Cardiac muscle cell (in vitro differentiated cells and primary cell): ENCODE measurements around the gene PLAC1. TPM values are rescaled to one million over a fixed set of nuclear protein-coding genes. Genes with fewer than 3 reads are reported as not detected.

Experiments
- DNase-seq, 2 donors: peaks; one replicate each; pipeline versions ENCODE4 v3.0.0 to v3.0.0-alpha.2; 2010 to 2017; ENCODE audit warnings: low read depth in 1 of 2, low spot score in 1 of 2
- H3K27ac ChIP-seq: fragments of 200-600 bp; sonication (generic); 2 replicates; pipeline ENCODE4 v1.5.1; 2016
- H3K27me3 ChIP-seq: fragments of 200-600 bp; sonication (generic); 2 replicates; pipeline ENCODE4 v1.6.0; 2016; ENCODE audit warnings: control low read depth
- H3K36me3 ChIP-seq: fragments of 200-600 bp; sonication (generic); 2 replicates; pipeline ENCODE4 v1.5.1; 2016; ENCODE audit warnings: control low read depth
- H3K4me1 ChIP-seq: fragments of 200-600 bp; sonication (generic); 2 replicates; pipeline ENCODE4 v1.8.1; 2017; ENCODE audit warnings: low read depth, mild to moderate bottlenecking, mixed run types
- H3K4me3 ChIP-seq: fragments of 200-600 bp; sonication (generic); 2 replicates; pipeline ENCODE4 v1.5.1; 2016; ENCODE audit warnings: mild to moderate bottlenecking
- H3K9me3 ChIP-seq: fragments of 200-600 bp; sonication (generic); 2 replicates; pipeline ENCODE4 v1.5.1; 2017; ENCODE audit warnings: low read depth, mild to moderate bottlenecking, control low read depth
- polyA plus RNA-seq: library from polyadenylated mRNA; unstranded; fragments of >200 nt; fragmentation: Nextera tagmentation; extraction: Ambion mirVana; gene quantifications from 2 replicates; pipeline ENCODE4 v1.2.1, GENCODE V29; 2016
- total RNA-seq: library from RNA; depleted of rRNA; stranded (reverse); fragments of >200 nt; gene quantifications from 2 replicates; pipeline ENCODE4 v1.2.3, GENCODE V29; 2016
- TF ChIP-seq, protein P1 (sequence below): IDR thresholded peaks from 2 replicates; pipeline ENCODE4 v1.5.1; 2012; ENCODE audit warnings: low read depth, mild to moderate bottlenecking, low read length

Gene PLAC1
- total and polyA plus RNA-seq, 2 experiments from 2014 or later: 1.2 to 2.0 TPM

- Histone ChIP-seq H3K4me1 (peaks cover 30% of the 10 kb centered on the region), H3K27me3 (no peaks in the 10 kb centered on the region), H3K27ac (peak overlapping the region; percentile 61), H3K9me3 (no peaks in the 10 kb centered on the region), H3K36me3 (no peaks in the 10 kb centered on the region), H3K4me3 (no peak overlapping the region)
- TF ChIP-seq, protein P1, sequence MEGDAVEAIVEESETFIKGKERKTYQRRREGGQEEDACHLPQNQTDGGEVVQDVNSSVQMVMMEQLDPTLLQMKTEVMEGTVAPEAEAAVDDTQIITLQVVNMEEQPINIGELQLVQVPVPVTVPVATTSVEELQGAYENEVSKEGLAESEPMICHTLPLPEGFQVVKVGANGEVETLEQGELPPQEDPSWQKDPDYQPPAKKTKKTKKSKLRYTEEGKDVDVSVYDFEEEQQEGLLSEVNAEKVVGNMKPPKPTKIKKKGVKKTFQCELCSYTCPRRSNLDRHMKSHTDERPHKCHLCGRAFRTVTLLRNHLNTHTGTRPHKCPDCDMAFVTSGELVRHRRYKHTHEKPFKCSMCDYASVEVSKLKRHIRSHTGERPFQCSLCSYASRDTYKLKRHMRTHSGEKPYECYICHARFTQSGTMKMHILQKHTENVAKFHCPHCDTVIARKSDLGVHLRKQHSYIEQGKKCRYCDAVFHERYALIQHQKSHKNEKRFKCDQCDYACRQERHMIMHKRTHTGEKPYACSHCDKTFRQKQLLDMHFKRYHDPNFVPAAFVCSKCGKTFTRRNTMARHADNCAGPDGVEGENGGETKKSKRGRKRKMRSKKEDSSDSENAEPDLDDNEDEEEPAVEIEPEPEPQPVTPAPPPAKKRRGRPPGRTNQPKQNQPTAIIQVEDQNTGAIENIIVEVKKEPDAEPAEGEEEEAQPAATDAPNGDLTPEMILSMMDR: no peak
- DNase-seq: no peak
Observed at GRCh38 chrX:134570899-134571298, 87.4 kb downstream of the PLAC1 start.

- Histone ChIP-seq H3K27me3 (no peaks in the 10 kb centered on the region), H3K9me3 (no peaks in the 10 kb centered on the region), H3K4me3 (no peak overlapping the region), H3K4me1 (peaks cover 30% of the 10 kb centered on the region), H3K36me3 (no peaks in the 10 kb centered on the region), H3K27ac (peak overlapping the region; percentile 61)
- TF ChIP-seq, protein P1: no peak
- DNase-seq: peak in 1 of 2 donors; percentile 36
Observed at GRCh38 chrX:134570509-134570846, 87.8 kb downstream of the PLAC1 start.

DNA sequence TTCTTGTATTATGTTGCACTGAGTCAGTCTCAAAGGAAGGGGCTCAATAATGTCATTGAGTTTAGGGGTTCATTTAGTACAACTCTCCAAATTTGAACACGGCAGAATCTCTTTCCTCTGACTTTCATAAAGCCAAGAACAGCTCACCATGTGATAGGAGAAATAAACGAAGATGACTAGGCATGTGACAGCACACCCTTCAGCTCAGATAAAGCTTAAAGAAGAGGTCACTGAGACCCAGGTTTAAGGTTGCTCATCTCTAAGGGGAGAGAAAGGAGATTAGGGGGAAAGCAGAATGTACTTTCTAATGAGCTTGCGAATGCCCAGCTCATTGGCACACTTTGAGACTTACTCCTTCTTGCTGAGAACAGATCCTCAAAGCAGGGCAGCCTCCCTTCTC is 89.0 kb downstream of the PLAC1 start:
- H3K27me3 ChIP-seq: no peaks in the 10 kb centered on the region
- TF ChIP-seq, protein P1: no peak
- H3K36me3 ChIP-seq: no peaks in the 10 kb centered on the region
- no peak overlapping the region for H3K27ac ChIP-seq
- DNase-seq: no peak
- H3K9me3 ChIP-seq: no peaks in the 10 kb centered on the region
- no peak overlapping the region for H3K4me3 ChIP-seq
- peaks cover 30% of the 10 kb centered on the region for H3K4me1 ChIP-seq

DNA sequence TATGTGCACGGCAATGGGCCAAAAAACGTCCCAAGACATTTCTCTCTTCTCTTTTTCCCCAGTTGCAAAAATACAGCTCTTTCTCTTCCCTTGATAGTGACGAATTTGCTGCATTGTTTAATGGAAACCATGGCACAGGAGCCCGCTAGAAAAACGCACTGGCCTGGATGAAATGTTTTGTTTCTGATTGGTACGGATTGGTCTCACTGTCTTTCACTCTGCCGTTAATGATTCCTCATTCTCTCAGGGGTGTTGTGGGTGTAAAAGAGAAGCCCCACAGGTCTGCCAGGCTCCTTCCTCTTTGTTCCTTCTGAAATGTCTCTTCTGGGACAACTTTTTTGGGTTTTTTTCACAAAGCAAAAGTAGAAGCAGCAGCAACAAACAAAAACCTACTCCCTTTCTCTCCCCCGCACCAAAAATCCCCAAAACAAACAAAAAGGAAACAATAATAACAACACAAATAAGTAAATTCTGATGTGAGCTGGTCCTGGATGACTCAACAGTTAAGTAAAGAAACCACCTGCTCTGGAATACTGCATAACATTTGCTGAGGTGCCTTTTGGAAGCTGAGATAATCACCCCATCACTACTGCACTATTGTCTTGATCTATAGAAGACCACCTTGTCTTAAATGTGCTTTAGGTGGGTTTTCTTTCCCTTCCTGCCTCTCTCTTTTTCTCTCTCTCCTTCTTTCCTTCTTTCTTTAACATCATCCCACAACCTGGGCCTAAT is 89.8 kb downstream of the PLAC1 start:
- Histone ChIP-seq H3K36me3 (no peaks in the 10 kb centered on the region), H3K4me3 (no peak overlapping the region), H3K4me1 (peaks cover 30% of the 10 kb centered on the region), H3K9me3 (no peaks in the 10 kb centered on the region), H3K27ac (no peak overlapping the region), H3K27me3 (no peaks in the 10 kb centered on the region)
- TF ChIP-seq, protein P1: no peak
- no peak for DNase-seq

GRCh38 chrX:134566506-134566905 is 91.8 kb downstream of the PLAC1 start:
- Histone ChIP-seq H3K9me3 (no peaks in the 10 kb centered on the region), H3K36me3 (no peaks in the 10 kb centered on the region), H3K27me3 (no peaks in the 10 kb centered on the region), H3K4me1 (peaks cover 22% of the 10 kb centered on the region), H3K4me3 (no peak overlapping the region), H3K27ac (no peak overlapping the region)
- DNase-seq: peak in 1 of 2 donors; percentile 24
- TF ChIP-seq, protein P1: no peak
